Keratinocyte (primary cell): ENCODE results near the gene RAB3GAP2. TPM values are rescaled to one million over a fixed set of nuclear protein-coding genes. Genes with fewer than 3 reads are reported as not detected.

ENCODE experiments used
- DNase-seq: peaks from one replicate; pipeline ENCODE4 v3.0.0-alpha.2; 2011; ENCODE audit warnings: low read depth, missing footprints, low spot score
- FAIRE-seq: peaks from 2 replicates; lab custom pipeline; 2011; peaks lifted over from hg19 to GRCh38; lab: Jason Lieb, UNC
- H2AFZ ChIP-seq: 2 replicates; pipeline ENCODE4 v1.6.0; 2012; ENCODE audit warnings: low read length, control low read depth, inconsistent platforms; ENCODE audit not compliant: control insufficient read depth
- H3K27ac ChIP-seq: 2 replicates; pipeline ENCODE4 v1.5.1; 2011; ENCODE audit warnings: low read length; ENCODE audit not compliant: control insufficient read depth, insufficient read depth
- H3K27me3 ChIP-seq: 3 replicates; pipeline ENCODE4 v1.6.0; 2011; ENCODE audit warnings: low read length; ENCODE audit not compliant: control insufficient read depth, insufficient read depth; ENCODE audit errors: extremely low read depth
- H3K36me3 ChIP-seq, 2 experiments: 2 replicates in 1 of 2; 3 replicates in 1 of 2; pipeline ENCODE4 v1.5.1; 2011; ENCODE audit warnings: low read length in 2 of 2, mild to moderate bottlenecking in 1 of 2; ENCODE audit not compliant: control insufficient read depth in 2 of 2, insufficient read depth in 2 of 2; ENCODE audit errors: extremely low read depth in 1 of 2
- H3K4me1 ChIP-seq: 3 replicates; pipeline ENCODE4 v1.5.1; 2011; ENCODE audit warnings: low read length; ENCODE audit not compliant: control insufficient read depth, insufficient read depth; ENCODE audit errors: extremely low read depth
- H3K4me2 ChIP-seq: 3 replicates; pipeline ENCODE4 v1.6.0; 2011; ENCODE audit warnings: low read depth, low read length; ENCODE audit not compliant: control insufficient read depth, insufficient read depth; ENCODE audit errors: extremely low read depth
- H3K4me3 ChIP-seq, 3 experiments: fragments of 200-600 bp in 1 of 3; sonication (generic) in 1 of 3; 2 replicates in 2 of 3; 3 replicates in 1 of 3; pipeline ENCODE4 v1.5.1; 2011 to 2016; ENCODE audit warnings: low read length in 3 of 3, mild to moderate bottlenecking in 3 of 3, control low read depth in 2 of 3, inconsistent platforms in 1 of 3, low read depth in 1 of 3, mixed read lengths in 1 of 3, mixed run types in 1 of 3, moderate library complexity in 1 of 3; ENCODE audit not compliant: control insufficient read depth in 2 of 3, insufficient read depth in 2 of 3; ENCODE audit errors: extremely low read depth in 1 of 3
- H3K79me2 ChIP-seq: 2 replicates; pipeline ENCODE4 v1.6.0; 2012; ENCODE audit warnings: low read length; ENCODE audit not compliant: control insufficient read depth, insufficient read depth
- H3K9ac ChIP-seq: 3 replicates; pipeline ENCODE4 v1.6.0; 2011; ENCODE audit warnings: low read length; ENCODE audit not compliant: control insufficient read depth, insufficient read depth; ENCODE audit errors: extremely low read depth
- H3K9me1 ChIP-seq: 3 replicates; pipeline ENCODE4 v1.6.0; 2011; ENCODE audit warnings: low read length; ENCODE audit not compliant: control insufficient read depth, insufficient read depth; ENCODE audit errors: extremely low read depth
- H3K9me3 ChIP-seq: 2 replicates; pipeline ENCODE4 v1.5.1; 2012; ENCODE audit warnings: low read depth, low read length; ENCODE audit not compliant: control insufficient read depth
- H4K20me1 ChIP-seq: 3 replicates; pipeline ENCODE4 v1.6.0; 2011; ENCODE audit warnings: low read length; ENCODE audit not compliant: control insufficient read depth, insufficient read depth; ENCODE audit errors: extremely low read depth
- CTCF ChIP-seq, 3 experiments: IDR thresholded peaks in 1 of 3; conservative IDR thresholded peaks in 1 of 3; optimal IDR thresholded peaks in 1 of 3; 2 replicates in 2 of 3; 3 replicates in 1 of 3; pipeline versions ENCODE3 to v1.5.1; 2011; ENCODE audit warnings: low read length in 3 of 3, mild to moderate bottlenecking in 3 of 3, moderate library complexity in 2 of 3, control low read depth in 1 of 3, inconsistent platforms in 1 of 3; ENCODE audit not compliant: insufficient read depth in 2 of 3; ENCODE audit errors: extremely low read depth in 1 of 3
- EZH2 ChIP-seq: IDR thresholded peaks from one replicate; pipeline ENCODE4 v1.6.1; 2012; ENCODE audit warnings: inconsistent platforms, mild to moderate bottlenecking, low read length, moderate library complexity
- dilution Hi-C: fragments of 300-500 bp; cut with MboI; formaldehyde crosslinking; loops from one replicate; pipeline ENCODE4 v1.7.0; 2020; ENCODE audit warnings: low sequenced_read_pairs; ENCODE audit not compliant: extremely low pct_ligation_motif_present
- polyA plus RNA-seq, 5 experiments: library from polyadenylated mRNA; depleted of rRNA in 3 of 5; stranded (reverse) in 3 of 5; stranded (forward) in 1 of 5; unstranded in 1 of 5; fragments of >200 nt; gene quantifications; 1 replicate in 1 of 5; 2 replicates in 3 of 5; 3 replicates in 1 of 5; pipeline versions ENCODE4 v1.2.1 to v1.2.3, GENCODE V29; 2011 to 2012; ENCODE audit warnings: missing spikeins in 2 of 5, low read depth in 1 of 5, low replicate concordance in 1 of 5

RAB3GAP2 gene
- polyA plus RNA-seq, 1 donor (not counting 4 experiments of a cell fraction or from before 2014, with no cell fraction given), result 44.4 TPM

- dilution Hi-C loops, result no loop called here
- peaks cover 0 to 8% of the 10 kb centered on the region in 2 experiments for H3K36me3 ChIP-seq
- FAIRE-seq, result no peak
Observed at GRCh38 chr1:220123889-220124288, 148.4 kb downstream of the RAB3GAP2 start.

GRCh38 chr1:220123066-220123465 lies 149.2 kb downstream of the RAB3GAP2 start:
- H3K79me2 ChIP-seq, result peaks cover 4% of the 10 kb centered on the region
- TF ChIP-seq CTCF (optimal IDR thresholded peaks at IDR 0.05 in 1 of 3, IDR thresholded peaks at IDR 0.05 in 1 of 3, conservative IDR thresholded peaks at IDR 0.05 in 1 of 3; ENCODE audit: extremely low read depth in 1 of 3, insufficient read depth in 2 of 3, low read length in 3 of 3) (no peak), EZH2 (no peak)
- no peak overlapping the region for H3K4me2 ChIP-seq
- no peaks in the 10 kb centered on the region for H3K27me3 ChIP-seq
- H3K9me3 ChIP-seq, result no peaks in the 10 kb centered on the region
- no peak overlapping the region for H2AFZ ChIP-seq
- dilution Hi-C loops, result no loop called here
- no peak overlapping the region for H3K27ac ChIP-seq
- H3K9me1 ChIP-seq, result no peaks in the 10 kb centered on the region
- no peaks in the 10 kb centered on the region for H4K20me1 ChIP-seq
- no peak for DNase-seq
- no peak overlapping the region for H3K4me3 ChIP-seq
- H3K9ac ChIP-seq, result no peak overlapping the region
- H3K36me3 ChIP-seq, result peaks cover 0 to 8% of the 10 kb centered on the region in 2 experiments
- H3K4me1 ChIP-seq, result no peaks in the 10 kb centered on the region
- no peak for FAIRE-seq

More at GRCh38 chr1:220123889-220124288, 148.4 kb downstream of the RAB3GAP2 start:
- H3K4me1 ChIP-seq, result no peaks in the 10 kb centered on the region
- DNase-seq, result no peak
- H3K27me3 ChIP-seq, result no peaks in the 10 kb centered on the region
- no peak overlapping the region for H2AFZ ChIP-seq
- peaks cover 4% of the 10 kb centered on the region for H3K79me2 ChIP-seq
- no peaks in the 10 kb centered on the region for H3K9me3 ChIP-seq
- H3K27ac ChIP-seq, result no peak overlapping the region
- H3K4me2 ChIP-seq, result no peak overlapping the region
- peak; percentile 10 to 39 (median 31) for TF ChIP-seq CTCF (optimal IDR thresholded peaks at IDR 0.05 in 1 of 3, IDR thresholded peaks at IDR 0.05 in 1 of 3, conservative IDR thresholded peaks at IDR 0.05 in 1 of 3; ENCODE audit: extremely low read depth in 1 of 3, insufficient read depth in 2 of 3, low read length in 3 of 3)
- no peak for TF ChIP-seq EZH2
- no peak overlapping the region for H3K9ac ChIP-seq
- no peaks in the 10 kb centered on the region for H3K9me1 ChIP-seq
- H4K20me1 ChIP-seq, result no peaks in the 10 kb centered on the region
- H3K4me3 ChIP-seq, result no peak overlapping the region
